SH-SY5Y (cell line): ENCODE results near the gene MT1M.

ENCODE experiments used
- GATA2 ChIP-seq: IDR thresholded peaks from 2 replicates; pipeline ENCODE4 v1.6.1; 2011; ENCODE audit warnings: mild to moderate bottlenecking, low read depth, low read length
- GATA3 ChIP-seq: IDR thresholded peaks from 2 replicates; pipeline ENCODE4 v1.6.1; 2011; ENCODE audit warnings: low read depth, mild to moderate bottlenecking, low read length, moderate library complexity

The MT1M gene

DNA sequence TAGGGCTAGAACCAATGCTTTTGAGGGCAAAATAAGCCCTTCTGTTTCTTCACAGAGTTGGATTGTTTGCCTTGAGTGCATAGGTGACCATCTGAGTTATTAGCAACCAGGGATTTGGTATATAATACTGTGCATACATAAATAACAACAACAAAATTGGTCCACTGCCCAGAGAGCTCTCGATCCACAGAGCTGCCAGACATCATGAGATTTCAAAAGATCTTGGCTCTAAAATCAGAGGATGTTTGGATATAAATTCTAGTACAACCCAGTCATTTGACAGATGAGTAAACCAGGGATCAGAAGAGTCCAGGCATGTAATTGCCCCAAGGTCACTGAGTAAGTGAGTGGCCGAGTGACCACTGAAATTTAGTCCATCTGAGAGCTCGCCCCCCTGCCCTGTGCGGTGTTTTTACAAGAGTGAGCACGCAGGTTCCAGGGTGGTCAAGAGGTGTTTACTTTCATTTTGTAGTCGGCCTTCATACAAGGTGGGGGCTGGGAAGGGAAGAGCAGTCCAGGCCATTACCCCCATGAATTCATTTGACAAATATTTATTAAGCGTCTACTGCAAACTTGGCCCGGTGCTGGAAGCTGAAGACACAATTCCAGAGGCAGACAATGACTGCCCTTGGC lies 25.9 kb upstream of the MT1M start:
- TF ChIP-seq GATA3 (no peak), GATA2 (no peak)

DNA sequence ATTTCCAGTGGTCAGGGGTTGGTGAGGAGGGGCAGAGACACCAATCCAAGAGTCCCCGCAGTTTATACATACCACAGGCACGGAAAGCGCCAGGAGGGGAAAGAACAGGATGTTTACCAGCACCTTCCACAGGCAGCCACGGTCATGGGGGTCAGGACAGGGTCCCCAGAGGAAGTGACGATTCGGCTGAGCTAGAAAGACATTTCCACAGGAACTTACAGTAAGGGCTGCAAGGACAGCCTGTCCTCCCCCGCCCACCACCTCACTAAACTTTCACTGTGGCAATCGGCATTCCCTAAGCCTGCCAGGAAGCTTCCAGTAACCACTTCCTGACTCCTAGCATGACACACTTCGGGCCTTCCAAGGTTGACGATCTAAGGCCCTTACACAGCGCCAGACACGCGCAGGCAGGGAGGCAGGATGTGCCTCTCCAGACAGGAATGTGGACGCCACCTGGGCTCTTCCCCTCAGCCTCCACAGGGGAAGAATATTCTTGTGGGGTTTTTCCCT lies 25.3 kb upstream of the MT1M start:
- no peak for TF ChIP-seq GATA3
- no peak for TF ChIP-seq GATA2

DNA sequence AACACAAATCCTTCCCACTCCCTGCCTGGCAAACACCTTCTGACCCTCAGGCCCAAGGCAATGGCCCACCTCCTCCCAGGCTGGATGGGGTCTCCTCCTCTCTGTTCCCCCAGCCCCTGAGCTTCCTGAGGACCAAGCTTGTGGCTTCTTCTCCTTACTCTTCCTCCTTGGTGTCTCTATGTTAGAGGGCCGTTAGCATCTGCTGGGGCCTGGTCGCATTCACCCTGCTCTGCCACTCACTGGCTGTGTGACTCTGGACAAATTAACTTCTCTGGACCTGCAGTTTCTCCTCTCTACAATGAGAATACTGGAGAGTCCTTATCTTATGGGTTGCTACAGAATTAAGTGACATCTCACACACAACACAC lies 24.8 kb upstream of the MT1M start:
- TF ChIP-seq GATA2 (no peak), GATA3 (no peak)

DNA sequence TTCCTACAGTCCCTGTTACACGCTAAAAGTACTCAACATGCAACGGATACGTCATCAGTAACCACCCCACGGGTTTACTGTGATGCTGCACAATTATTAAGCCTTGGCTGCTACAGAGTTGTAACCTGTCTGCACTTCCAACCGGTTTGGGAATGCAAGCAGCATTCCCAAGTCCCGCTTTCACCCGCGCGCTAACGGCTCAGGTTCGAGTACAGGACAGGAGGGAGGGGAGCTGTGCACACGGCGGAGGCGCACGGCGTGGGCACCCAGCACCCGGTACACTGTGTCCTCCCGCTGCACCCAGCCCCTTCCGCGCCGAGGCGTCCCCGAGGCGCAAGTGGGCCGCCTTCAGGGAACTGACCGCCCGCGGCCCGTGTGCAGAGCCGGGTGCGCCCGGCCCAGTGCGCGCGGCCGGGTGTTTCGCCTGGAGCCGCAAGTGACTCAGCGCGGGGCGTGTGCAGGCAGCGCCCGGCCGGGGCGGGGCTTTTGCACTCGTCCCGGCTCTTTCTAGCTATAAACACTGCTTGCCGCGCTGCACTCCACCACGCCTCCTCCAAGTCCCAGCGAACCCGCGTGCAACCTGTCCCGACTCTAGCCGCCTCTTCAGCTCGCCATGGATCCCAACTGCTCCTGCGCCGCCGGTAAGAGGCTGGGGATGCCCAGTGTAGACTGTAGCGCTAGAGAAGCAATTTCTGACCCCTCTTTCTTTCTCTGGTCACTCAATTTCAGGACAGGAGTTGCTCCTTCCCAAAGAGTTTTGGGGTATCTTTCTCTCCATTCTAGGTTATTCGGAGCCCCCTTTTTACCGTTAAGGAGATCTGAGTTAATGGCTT lies 24.2 kb upstream of the MT1M start, which contains the start of gene MT2A:
MT2A (plus strand) TSS at position 542 of the 833 bp plus-strand sequence; CDS start at position 614, 72 bp downstream.
- TF ChIP-seq GATA3 (no peak), GATA2 (no peak)

DNA sequence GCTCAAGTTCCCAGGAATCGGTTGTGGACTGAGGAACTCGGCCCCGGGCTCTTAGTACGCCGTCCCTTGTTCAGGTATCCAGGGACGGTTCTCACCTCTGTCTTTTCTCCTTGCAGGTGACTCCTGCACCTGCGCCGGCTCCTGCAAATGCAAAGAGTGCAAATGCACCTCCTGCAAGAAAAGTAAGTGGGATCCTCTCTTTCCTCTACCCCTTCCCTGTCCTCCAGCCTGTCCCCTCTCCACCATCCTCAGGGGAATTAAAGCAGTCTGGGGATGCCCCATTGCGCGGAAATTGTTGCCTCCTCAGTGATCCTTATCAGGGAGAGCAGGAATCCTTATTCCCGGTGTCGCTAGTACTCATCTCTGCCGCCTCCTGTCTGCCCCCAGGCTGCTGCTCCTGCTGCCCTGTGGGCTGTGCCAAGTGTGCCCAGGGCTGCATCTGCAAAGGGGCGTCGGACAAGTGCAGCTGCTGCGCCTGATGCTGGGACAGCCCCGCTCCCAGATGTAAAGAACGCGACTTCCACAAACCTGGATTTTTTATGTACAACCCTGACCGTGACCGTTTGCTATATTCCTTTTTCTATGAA lies 23.5 kb upstream of the MT1M start:
- TF ChIP-seq GATA2 (peak; percentile 76), GATA3 (no peak)

DNA sequence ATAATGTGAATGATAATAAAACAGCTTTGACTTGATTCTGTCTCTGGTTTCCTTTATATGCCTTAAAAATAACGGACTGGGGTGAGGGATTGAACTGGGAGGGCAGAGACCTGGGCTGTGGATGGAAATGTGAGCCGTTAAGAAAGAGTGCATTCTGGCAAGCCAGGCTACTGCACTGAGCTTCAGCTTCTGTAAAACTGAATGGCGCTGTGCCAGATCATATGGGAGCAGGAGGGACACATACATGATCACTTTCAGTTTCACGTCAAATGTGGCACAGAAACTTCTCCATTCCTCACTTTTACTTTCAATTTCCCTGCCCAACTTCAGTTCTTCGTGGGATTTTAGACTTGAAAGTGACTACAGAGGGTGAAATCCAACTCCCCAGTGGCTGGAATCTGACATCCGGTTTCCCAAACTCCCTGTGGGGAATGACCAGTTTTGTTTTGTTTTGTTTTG lies 23.0 kb upstream of the MT1M start:
- TF ChIP-seq GATA3 (no peak), GATA2 (no peak)

DNA sequence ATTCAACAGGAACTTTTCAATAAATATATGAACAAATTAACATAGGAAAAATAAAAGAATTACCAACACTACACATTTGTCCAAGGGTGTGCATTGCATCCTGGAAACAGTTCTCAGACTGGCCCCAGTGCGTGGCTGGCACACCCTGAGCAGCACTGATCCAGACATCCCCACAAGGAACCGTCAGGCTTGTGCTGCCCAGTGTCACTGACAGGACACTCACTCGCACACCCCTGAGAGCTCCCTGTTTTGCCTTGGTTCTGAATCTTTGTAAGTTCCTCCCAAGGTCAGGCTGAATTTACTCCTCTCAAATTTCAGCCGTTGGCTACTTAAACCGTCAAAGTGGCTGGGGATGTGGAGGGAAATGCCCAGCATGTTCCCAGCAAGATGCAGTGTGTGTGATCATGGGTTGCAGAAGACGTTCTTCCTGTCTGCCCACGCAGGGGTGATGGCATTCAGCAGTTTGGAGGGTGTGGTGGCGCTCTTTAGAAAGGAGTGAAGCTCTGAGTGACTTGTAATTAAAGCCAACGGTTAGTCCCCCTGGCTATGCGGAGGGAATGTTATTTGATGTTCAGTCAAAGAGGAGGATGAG lies 22.3 kb upstream of the MT1M start:
- TF ChIP-seq GATA2 (no peak), GATA3 (no peak)

DNA sequence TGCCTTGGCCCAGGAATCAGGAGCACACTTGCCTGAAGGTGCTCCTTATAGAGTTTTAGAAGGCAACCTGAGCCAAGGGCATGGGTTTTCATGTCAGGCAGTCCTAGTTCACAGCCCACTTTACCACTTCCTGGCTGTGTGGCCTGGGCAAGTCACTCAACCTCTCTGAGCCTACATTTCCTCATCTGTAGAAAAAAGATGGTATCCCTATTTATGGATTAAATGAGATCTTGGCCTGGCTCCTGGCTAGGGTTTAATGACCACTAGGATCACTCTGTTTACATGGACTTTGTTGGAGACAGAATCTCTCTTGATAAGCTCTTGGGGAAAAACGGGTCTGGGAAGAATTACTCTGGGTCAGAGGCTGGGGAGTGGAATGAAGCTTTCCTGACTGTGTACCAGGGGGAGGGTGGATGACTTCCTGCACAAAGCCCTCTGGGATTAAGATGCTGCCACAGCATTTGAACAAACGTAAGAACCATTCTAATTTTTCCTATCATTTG lies 21.8 kb upstream of the MT1M start:
- TF ChIP-seq GATA2, result no peak
- no peak for TF ChIP-seq GATA3

DNA sequence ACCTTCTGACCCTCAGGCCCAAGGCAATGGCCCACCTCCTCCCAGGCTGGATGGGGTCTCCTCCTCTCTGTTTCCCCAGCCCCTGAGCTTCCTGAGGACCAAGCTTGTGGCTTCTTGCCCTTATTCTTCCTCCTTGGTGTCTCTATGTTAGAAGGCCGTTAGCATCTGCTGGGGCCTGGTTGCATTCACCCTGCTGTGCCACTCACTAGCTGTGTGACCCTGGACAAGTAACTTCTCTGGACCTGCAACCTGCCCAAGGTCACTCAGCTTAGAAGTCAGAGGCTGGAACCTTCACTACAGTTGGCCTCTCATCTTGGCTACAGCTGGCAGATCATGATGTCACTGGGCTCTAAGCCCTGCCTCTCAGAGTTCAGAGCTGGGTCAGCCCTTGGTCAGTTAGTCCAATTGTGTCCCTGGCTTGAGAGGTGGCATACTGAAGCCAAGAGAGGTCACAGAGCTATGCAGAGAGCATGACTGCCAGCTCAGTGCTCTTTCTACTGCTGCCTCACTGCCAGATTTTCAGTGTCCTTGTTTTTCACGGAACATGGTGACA lies 21.1 kb upstream of the MT1M start:
- TF ChIP-seq GATA3 (no peak), GATA2 (no peak)

DNA sequence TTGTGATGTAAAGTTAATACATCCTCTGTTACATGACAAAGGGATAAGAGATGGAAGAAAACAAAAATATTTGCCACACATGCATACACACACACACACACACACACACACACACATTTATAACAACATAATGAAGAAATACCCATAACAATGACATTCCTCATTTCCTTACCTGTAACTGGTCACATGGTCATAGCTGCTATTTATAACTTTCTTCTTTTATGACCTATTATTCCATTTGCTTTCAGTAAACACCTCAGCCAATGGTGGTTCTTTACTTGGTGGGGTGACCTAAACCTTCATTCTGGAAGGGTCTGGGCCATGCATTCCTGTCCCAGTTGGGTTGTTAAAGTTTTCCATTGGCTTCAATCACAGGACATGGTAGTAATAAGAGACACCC lies 18.8 kb upstream of the MT1M start:
- TF ChIP-seq GATA2 (no peak), GATA3 (no peak)

DNA sequence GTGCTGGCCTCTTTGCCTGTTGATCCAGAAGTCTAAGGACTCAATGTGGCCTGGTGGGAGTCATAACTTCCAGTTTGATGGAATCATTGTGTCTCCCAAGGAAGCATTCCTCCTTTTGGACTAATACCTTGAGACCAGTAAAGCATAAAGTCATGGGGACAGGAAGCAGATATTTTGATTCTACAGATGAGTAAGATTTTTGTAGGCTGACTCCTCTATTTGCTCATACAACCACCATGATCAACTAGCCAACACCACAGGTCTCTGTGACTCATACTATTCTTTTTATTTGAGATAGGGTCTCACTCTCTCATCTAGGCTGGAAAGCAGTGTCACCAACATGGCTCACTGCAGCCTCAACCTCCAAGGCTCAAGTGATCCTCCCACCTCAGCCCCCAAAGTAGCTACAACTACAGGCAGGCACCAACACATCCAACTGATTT lies 17.9 kb upstream of the MT1M start:
- TF ChIP-seq GATA3, result no peak
- TF ChIP-seq GATA2, result no peak

DNA sequence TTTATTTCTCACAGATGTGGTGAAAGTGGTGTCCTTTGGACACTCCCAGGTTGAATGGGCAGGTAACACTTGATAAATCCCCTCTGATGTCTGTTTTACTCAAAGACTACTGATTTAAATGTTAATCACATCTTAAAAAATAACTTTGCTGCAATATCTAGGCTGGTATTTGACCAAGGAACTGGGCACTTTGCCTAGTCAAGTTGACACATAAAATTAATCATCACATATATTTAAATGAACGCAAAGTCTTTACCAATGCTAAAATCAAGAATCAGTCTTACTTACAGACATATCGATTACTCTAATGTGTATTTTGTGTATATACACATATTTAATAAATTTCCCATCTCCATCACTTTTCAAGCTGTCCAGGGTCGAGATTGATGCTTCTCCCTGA lies 17.1 kb upstream of the MT1M start:
- no peak for TF ChIP-seq GATA2

DNA sequence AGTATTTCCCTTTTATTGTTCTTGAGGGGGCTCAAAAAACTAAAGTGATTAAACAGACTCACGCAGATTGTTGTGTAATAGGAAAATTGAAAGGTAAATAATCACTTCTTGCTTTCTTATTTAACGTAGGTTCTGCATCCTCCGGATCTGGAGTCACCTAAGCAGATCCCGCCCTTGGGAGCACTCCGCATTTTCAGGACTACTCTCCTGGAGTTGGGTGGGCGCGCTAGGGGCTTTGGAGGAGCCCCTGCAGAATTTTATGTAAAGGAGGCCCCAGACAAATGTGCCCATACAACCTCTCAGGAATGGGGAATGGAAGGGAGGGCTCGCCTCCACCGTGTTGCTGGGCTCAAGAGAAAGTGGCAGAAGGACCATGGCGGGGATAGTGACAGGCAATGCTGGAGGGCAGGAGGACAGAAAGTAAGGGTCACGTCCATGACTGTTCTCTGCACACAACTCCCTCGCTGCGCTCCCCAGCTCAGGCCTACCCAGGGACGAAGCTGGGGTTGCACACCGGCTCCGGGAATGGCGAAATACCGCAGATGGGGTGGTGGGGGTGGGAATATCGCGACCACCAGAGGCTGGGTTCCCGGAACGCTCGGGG lies 15.7 kb upstream of the MT1M start:
- TF ChIP-seq GATA3, result no peak
- no peak for TF ChIP-seq GATA2
